PC-3 (cell line): Measurements from ENCODE around the gene SCIN.

Experiments used
- CTCF ChIP-seq: fragments of 300-600 bp; sonication (generic); conservative IDR thresholded peaks from 2 replicates; pipeline ENCODE4 v1.5.1; 2017; ENCODE audit warnings: antibody characterized with exemption, low read depth, mild to moderate bottlenecking, low read length
- EZH2 ChIP-seq: fragments of 300-600 bp; sonication (generic); IDR thresholded peaks from one replicate; pipeline ENCODE4 v1.6.1; 2017; ENCODE audit warnings: antibody characterized with exemption, mild to moderate bottlenecking, low read length; ENCODE audit not compliant: unreplicated experiment
- EZH2phosphoT487 ChIP-seq: fragments of 300-600 bp; sonication (generic); IDR thresholded peaks from 2 replicates; pipeline ENCODE4 v1.6.1; 2018; ENCODE audit warnings: mild to moderate bottlenecking, antibody characterized with exemption, low read length, borderline replicate concordance

GRCh38 chr7:12553416-12553815 is 17.1 kb upstream of the SCIN start:
- TF ChIP-seq CTCF, result no peak
- TF ChIP-seq EZH2, result no peak
- no peak for TF ChIP-seq EZH2phosphoT487
